SK-N-SH (cell line): ENCODE results near the gene RBM7. TPM values are rescaled to one million over a fixed set of nuclear protein-coding genes. Genes with fewer than 3 reads are reported as not detected.
A peak's percentile ranks its signal among the peaks of the same experiment; 100 is the strongest.

ENCODE experiments used
- ELF1 ChIP-seq: IDR thresholded peaks from 2 replicates; pipeline ENCODE4 v1.4.0; 2012
- EP300 ChIP-seq, 2 experiments: IDR thresholded peaks; 2 replicates each; pipeline versions ENCODE4 v1.4.0 to v1.6.1; 2012; ENCODE audit warnings: borderline replicate concordance in 1 of 2, low read depth in 1 of 2, low read length in 1 of 2
- FOXJ3 ChIP-seq: sonication (generic); formaldehyde crosslinking; IDR thresholded peaks from 2 replicates; pipeline ENCODE4 v1.5.1; 2020; ENCODE audit warnings: mild to moderate bottlenecking, missing genetic modification reagents
- GABPA ChIP-seq: IDR thresholded peaks from 2 replicates; pipeline ENCODE4 v1.4.0; 2012; ENCODE audit warnings: low read depth, mild to moderate bottlenecking
- JUND ChIP-seq: IDR thresholded peaks from 2 replicates; pipeline ENCODE4 v1.4.0; 2012
- MXI1 ChIP-seq: IDR thresholded peaks from 2 replicates; pipeline ENCODE4 v1.6.1; 2012; ENCODE audit warnings: mild to moderate bottlenecking, low read depth, low read length, improper control_type of control experiment
- NFIC ChIP-seq: IDR thresholded peaks from 2 replicates; pipeline ENCODE4 v1.4.0; 2012; ENCODE audit warnings: borderline replicate concordance
- RAD21 ChIP-seq: IDR thresholded peaks from 2 replicates; pipeline ENCODE4 v1.6.1; 2012; ENCODE audit warnings: mild to moderate bottlenecking, low read length
- RFX5 ChIP-seq: IDR thresholded peaks from 2 replicates; pipeline ENCODE4 v1.6.1; 2012; ENCODE audit warnings: mild to moderate bottlenecking, improper control_type of control experiment, low read length
- SIN3A ChIP-seq: IDR thresholded peaks from 2 replicates; pipeline ENCODE4 v1.6.1; 2012; ENCODE audit warnings: low read depth, mild to moderate bottlenecking, low read length, moderate library complexity, borderline replicate concordance
- SMC3 ChIP-seq: IDR thresholded peaks from 2 replicates; pipeline ENCODE4 v1.6.1; 2012; ENCODE audit warnings: low read depth, low read length, improper control_type of control experiment
- TCF12 ChIP-seq: IDR thresholded peaks from 2 replicates; pipeline ENCODE4 v1.4.0; 2012
- YY1 ChIP-seq: IDR thresholded peaks from 2 replicates; pipeline ENCODE4 v1.4.0; 2012; ENCODE audit warnings: low read depth, mild to moderate bottlenecking
- polyA plus RNA-seq, 3 experiments: library from polyadenylated mRNA; depleted of rRNA; stranded (reverse); fragments of >200 nt; gene quantifications; 2 replicates each; pipeline ENCODE4 v1.2.3, GENCODE V29; 2012
- TF ChIP-seq, protein P1 (sequence below): IDR thresholded peaks from 2 replicates; pipeline ENCODE4 v1.4.0; 2012; ENCODE audit warnings: low read depth, borderline replicate concordance
- TF ChIP-seq, protein P2 (sequence below): fragments of 150-350 bp; IDR thresholded peaks from 2 replicates; pipeline ENCODE4 v1.6.1; 2016; ENCODE audit warnings: mild to moderate bottlenecking, low read depth, low read length
- TF ChIP-seq, protein P3 (sequence below): fragments of 150-350 bp; IDR thresholded peaks from 2 replicates; pipeline ENCODE4 v1.6.1; 2017; ENCODE audit warnings: antibody characterized with exemption, low read length, low read depth, borderline replicate concordance
- TF ChIP-seq, protein P4 (sequence below): IDR thresholded peaks from 2 replicates; pipeline ENCODE4 v1.4.0; 2012; ENCODE audit warnings: low read depth

Gene RBM7
- polyA plus RNA-seq, 1 of the 3 experiments (the other 2 are of a cell fraction): 19.5 TPM

DNA sequence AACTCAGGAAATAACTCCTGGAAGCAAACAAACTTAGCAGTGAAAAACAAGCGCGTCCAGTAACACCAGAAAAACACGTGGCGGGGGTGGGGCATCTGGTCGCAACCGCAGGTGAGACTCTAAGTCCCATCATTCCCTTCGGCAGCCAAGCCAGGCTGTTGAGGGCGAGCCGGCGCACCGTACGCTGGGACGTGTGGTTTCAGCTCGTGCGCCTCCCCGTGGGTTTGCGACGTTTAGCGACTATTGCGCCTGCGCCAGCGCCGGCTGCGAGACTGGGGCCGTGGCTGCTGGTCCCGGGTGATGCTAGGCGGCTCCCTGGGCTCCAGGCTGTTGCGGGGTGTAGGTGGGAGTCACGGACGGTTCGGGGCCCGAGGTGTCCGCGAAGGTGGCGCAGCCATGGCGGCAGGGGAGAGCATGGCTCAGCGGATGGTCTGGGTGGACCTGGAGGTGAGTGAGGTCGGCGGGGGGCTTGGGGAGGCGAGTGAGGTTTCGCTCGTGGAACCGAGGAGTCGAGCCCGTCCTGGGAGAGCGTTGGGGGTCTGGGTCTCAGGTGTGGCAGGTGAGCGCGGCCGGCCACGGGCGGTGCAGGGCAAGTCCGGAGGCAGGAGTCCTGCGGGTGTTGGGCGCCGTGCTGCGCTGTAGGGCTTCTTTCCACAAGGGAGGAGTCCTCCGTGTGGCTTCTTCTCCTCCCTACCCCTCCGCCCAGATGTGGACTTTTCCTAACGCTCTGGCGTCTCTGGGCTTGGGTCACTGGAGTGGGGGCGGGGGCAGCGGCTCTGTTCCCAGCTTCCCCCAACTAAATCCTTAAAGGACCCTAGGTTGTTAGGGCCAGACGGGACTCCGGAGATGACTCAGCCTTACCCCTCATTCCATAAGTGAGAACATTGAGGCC is 39.0 kb downstream of the RBM7 start, which contains the start of gene REXO2 (continued):
- TF ChIP-seq EP300 (IDR thresholded peaks at IDR 0.05; ENCODE audit: borderline replicate concordance in 1 of 2, low read depth in 1 of 2, low read length in 1 of 2): no peak
- TF ChIP-seq JUND: no peak
- TF ChIP-seq SIN3A: peak; percentile 82; the same call in 1 of the 2 replicates
- 0 out of 2 replicates have a peak, but pooled peaks have one; percentile 11 for TF ChIP-seq YY1
- no peak for TF ChIP-seq SMC3
- TF ChIP-seq RFX5: no peak
- TF ChIP-seq, protein P1, sequence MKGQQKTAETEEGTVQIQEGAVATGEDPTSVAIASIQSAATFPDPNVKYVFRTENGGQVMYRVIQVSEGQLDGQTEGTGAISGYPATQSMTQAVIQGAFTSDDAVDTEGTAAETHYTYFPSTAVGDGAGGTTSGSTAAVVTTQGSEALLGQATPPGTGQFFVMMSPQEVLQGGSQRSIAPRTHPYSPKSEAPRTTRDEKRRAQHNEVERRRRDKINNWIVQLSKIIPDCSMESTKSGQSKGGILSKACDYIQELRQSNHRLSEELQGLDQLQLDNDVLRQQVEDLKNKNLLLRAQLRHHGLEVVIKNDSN: peak; percentile 69; the same call in 1 of the 2 replicates
- peak; percentile 99 for TF ChIP-seq MXI1
- peak; percentile 38; the same call in 1 of the 2 replicates for TF ChIP-seq TCF12
- TF ChIP-seq, protein P2, sequence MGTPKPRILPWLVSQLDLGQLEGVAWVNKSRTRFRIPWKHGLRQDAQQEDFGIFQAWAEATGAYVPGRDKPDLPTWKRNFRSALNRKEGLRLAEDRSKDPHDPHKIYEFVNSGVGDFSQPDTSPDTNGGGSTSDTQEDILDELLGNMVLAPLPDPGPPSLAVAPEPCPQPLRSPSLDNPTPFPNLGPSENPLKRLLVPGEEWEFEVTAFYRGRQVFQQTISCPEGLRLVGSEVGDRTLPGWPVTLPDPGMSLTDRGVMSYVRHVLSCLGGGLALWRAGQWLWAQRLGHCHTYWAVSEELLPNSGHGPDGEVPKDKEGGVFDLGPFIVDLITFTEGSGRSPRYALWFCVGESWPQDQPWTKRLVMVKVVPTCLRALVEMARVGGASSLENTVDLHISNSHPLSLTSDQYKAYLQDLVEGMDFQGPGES: no peak
- TF ChIP-seq GABPA: no peak
- TF ChIP-seq, protein P3, sequence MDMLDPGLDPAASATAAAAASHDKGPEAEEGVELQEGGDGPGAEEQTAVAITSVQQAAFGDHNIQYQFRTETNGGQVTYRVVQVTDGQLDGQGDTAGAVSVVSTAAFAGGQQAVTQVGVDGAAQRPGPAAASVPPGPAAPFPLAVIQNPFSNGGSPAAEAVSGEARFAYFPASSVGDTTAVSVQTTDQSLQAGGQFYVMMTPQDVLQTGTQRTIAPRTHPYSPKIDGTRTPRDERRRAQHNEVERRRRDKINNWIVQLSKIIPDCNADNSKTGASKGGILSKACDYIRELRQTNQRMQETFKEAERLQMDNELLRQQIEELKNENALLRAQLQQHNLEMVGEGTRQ: no peak
- TF ChIP-seq NFIC: no peak
- TF ChIP-seq FOXJ3 (CRISPR knock-in tag): no peak
- no peak for TF ChIP-seq ELF1
- TF ChIP-seq, protein P4, sequence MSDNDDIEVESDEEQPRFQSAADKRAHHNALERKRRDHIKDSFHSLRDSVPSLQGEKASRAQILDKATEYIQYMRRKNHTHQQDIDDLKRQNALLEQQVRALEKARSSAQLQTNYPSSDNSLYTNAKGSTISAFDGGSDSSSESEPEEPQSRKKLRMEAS: peak; percentile 99
- TF ChIP-seq RAD21: no peak
